ENCODE data around the gene NR2C2. TPM values are rescaled to one million over a fixed set of nuclear protein-coding genes. Genes with fewer than 3 reads are reported as not detected.

Gene NR2C2
- total RNA-seq, 1 experiment from 2014 or later, result 38.5 TPM

DNA sequence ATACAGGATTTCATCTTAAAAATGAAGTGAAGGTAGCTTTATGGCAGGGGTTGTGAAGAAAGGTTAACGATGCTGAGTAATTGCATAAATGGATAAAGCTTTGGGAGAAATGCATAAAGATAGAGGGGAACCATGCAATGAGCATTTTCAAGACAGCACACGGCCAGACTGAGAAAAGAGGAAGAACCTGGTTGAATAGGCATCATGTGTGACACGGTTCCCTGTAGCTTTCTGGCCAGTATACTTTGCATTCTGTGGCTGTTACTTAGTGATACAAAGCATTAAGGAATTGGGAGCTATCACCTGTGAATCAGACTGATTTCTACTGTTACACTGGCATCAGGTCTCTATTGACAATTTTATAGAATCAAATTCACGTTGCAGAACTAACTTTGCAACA, 33.3 kb downstream of the NR2C2 start:
- Histone ChIP-seq H3K14ac (ENCODE audit: insufficient read depth, low read length) (no peak overlapping the region), H3K9me3 (ENCODE audit: control insufficient read depth, low read depth, low read length) (no peaks in the 10 kb centered on the region), H3K4ac (ENCODE audit: low read depth, low read length) (no peak overlapping the region), H2BK5ac (ENCODE audit: insufficient read length, low read length) (no peak overlapping the region), H3K23ac (ENCODE audit: insufficient read length, low read depth, low read length) (no peak overlapping the region), H4K5ac (ENCODE audit: insufficient read length, low read depth, low read length) (no peak overlapping the region), H3T11ph (ENCODE audit: low read length) (no peak overlapping the region), H2BK120ac (ENCODE audit: low read depth, low read length, poor library complexity, severe bottlenecking) (no peak overlapping the region), H4K91ac (ENCODE audit: insufficient read length, low read depth, low read length) (no peak overlapping the region), H3K56ac (ENCODE audit: insufficient read length, low read depth, low read length) (no peak overlapping the region), H3K18ac (ENCODE audit: insufficient read length, low read depth, low read length) (no peak overlapping the region), H2BK20ac (ENCODE audit: low read depth, low read length, poor library complexity, severe bottlenecking) (no peak overlapping the region), H4K20me1 (ENCODE audit: control insufficient read depth, insufficient read depth, insufficient read length) (no peaks in the 10 kb centered on the region), H2AFZ (ENCODE audit: low read length) (no peak overlapping the region), H2AK5ac (ENCODE audit: insufficient read length, low read length) (no peak overlapping the region), H2BK12ac (ENCODE audit: insufficient read length, low read depth, low read length) (no peak overlapping the region), H3K79me2 (ENCODE audit: insufficient read depth, low read length) (no peaks in the 10 kb centered on the region), H3K79me1 (ENCODE audit: insufficient read depth, low read depth, low read length, poor library complexity, severe bottlenecking) (no peaks in the 10 kb centered on the region), H3K4me1 (ENCODE audit: insufficient read depth, low read length) (no peaks in the 10 kb centered on the region), H3K27ac (ENCODE audit: insufficient read length, low read depth, low read length) (no peak overlapping the region), H2BK15ac (ENCODE audit: low read depth, low read length) (no peak overlapping the region), H3K23me2 (ENCODE audit: insufficient read length, low read depth, low read length, poor library complexity, severe bottlenecking) (no peaks in the 10 kb centered on the region), H3K4me2 (ENCODE audit: insufficient read depth, insufficient read length, low read length) (no peak overlapping the region), H3K9ac (ENCODE audit: extremely low read depth, insufficient read length, low read length) (no peak overlapping the region), H3K27me3 (ENCODE audit: insufficient read depth, low read length) (no peaks in the 10 kb centered on the region), H4K8ac (replicated peaks; ENCODE audit: insufficient read length, low read depth, low read length) (no peak overlapping the region)
- WGBS (ENCODE audit: extremely low coverage, insufficient read length, low lambda C conversion rate), result no CpG with 5 or more reads among the region's 4 CpGs
- H3K27me3 Mint-ChIP-seq (ENCODE audit: low read depth), result no peaks in the 10 kb centered on the region
- H3K9me3 Mint-ChIP-seq, result peaks cover 0 to 3% of the 10 kb centered on the region in 2 experiments; a peak in 1 of 5 replicates
- no peak overlapping the region for H3K4me3 Mint-ChIP-seq
- H3K27ac Mint-ChIP-seq, result no peak overlapping the region
- H3K4me1 Mint-ChIP-seq, result no peaks in the 10 kb centered on the region
- no peak for DNase-seq
- TF ChIP-seq, protein P1, sequence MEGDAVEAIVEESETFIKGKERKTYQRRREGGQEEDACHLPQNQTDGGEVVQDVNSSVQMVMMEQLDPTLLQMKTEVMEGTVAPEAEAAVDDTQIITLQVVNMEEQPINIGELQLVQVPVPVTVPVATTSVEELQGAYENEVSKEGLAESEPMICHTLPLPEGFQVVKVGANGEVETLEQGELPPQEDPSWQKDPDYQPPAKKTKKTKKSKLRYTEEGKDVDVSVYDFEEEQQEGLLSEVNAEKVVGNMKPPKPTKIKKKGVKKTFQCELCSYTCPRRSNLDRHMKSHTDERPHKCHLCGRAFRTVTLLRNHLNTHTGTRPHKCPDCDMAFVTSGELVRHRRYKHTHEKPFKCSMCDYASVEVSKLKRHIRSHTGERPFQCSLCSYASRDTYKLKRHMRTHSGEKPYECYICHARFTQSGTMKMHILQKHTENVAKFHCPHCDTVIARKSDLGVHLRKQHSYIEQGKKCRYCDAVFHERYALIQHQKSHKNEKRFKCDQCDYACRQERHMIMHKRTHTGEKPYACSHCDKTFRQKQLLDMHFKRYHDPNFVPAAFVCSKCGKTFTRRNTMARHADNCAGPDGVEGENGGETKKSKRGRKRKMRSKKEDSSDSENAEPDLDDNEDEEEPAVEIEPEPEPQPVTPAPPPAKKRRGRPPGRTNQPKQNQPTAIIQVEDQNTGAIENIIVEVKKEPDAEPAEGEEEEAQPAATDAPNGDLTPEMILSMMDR (conservative IDR thresholded peaks at IDR 0.05), result no peak
- peaks cover 3 to 23% (median 5%) of the 10 kb centered on the region in 3 experiments; a peak in 6 of 7 replicates for H3K36me3 Mint-ChIP-seq (ENCODE audit: insufficient read depth in 1 of 3, low read depth in 3 of 3)

All from H9 (cell line).